GM06990 (cell line): ENCODE measurements around the gene ADAMTS4.

Source experiments
- DNase-seq: peaks from one replicate; pipeline ENCODE4 v3.0.0-alpha.2; 2011; ENCODE audit not compliant: insufficient read length; ENCODE audit errors: extremely low read depth
- H3K27me3 ChIP-seq: replicated peaks from 2 replicates; pipeline ENCODE4 v1.6.0; 2011; ENCODE audit warnings: low read length; ENCODE audit not compliant: control insufficient read depth, insufficient read depth
- H3K36me3 ChIP-seq: 2 replicates; pipeline ENCODE4 v1.5.1; 2011; ENCODE audit warnings: low read length; ENCODE audit not compliant: control insufficient read depth, insufficient read depth
- H3K4me3 ChIP-seq: replicated peaks from 2 replicates; pipeline ENCODE4 v1.5.1; 2011; ENCODE audit warnings: low read depth, mild to moderate bottlenecking, control low read depth, low read length
- CTCF ChIP-seq: IDR thresholded peaks from 2 replicates; pipeline ENCODE4 v1.5.1; 2011; ENCODE audit warnings: low read length, control low read depth, mild to moderate bottlenecking, inconsistent platforms; ENCODE audit not compliant: insufficient read depth, poor library complexity, severe bottlenecking

The ADAMTS4 gene

GRCh38 chr1:161179698-161180097 lies 19.2 kb downstream of the ADAMTS4 start:
- H3K27me3 ChIP-seq: no peaks in the 10 kb centered on the region
- no peak overlapping the region for H3K4me3 ChIP-seq
- peaks cover 4% of the 10 kb centered on the region; the same call in 1 of the 2 replicates for H3K36me3 ChIP-seq
- DNase-seq: no peak
- no peak for TF ChIP-seq CTCF

DNA sequence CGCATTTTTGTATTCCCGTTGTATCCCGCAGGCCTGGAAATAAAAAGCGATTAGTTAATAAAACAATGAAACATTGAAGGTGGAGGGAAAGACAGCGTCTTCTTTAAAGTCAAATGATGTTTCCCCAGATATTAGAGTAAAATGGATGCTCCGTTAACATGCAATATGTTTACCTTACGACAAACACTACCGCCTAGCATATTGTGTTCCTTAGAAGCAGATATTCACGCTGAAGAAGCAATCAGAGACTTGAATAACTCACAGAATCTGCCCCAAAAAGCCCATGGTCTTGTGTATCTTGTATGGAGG lies 21.0 kb downstream of the ADAMTS4 start:
- no peak for TF ChIP-seq CTCF
- DNase-seq: no peak
- H3K4me3 ChIP-seq: no peak overlapping the region
- H3K36me3 ChIP-seq: peaks cover 15% of the 10 kb centered on the region
- H3K27me3 ChIP-seq: no peaks in the 10 kb centered on the region

GRCh38 chr1:161177112-161177935 lies 21.5 kb downstream of the ADAMTS4 start, which contains the start of gene B4GALT3:
TSS of gene B4GALT3 (minus strand) at chr1:161177507. CDS start at chr1:161176060, 1,447 bp downstream.
- peak; percentile 90 for DNase-seq
- no peak for TF ChIP-seq CTCF
- H3K36me3 ChIP-seq: peaks cover 18% of the 10 kb centered on the region

GRCh38 chr1:161176468-161177111 lies 22.3 kb downstream of the ADAMTS4 start:
- no peak for DNase-seq
- no peaks in the 10 kb centered on the region for H3K27me3 ChIP-seq
- no peak for TF ChIP-seq CTCF
- peak overlapping the region; percentile 77 for H3K4me3 ChIP-seq
- H3K36me3 ChIP-seq: peaks cover 21% of the 10 kb centered on the region

More at GRCh38 chr1:161177112-161177935, 21.5 kb downstream of the ADAMTS4 start, which contains the start of gene B4GALT3:
- Histone ChIP-seq H3K27me3 (no peaks in the 10 kb centered on the region), H3K4me3 (peak within 1 kb of the TSS; percentile 77)

DNA sequence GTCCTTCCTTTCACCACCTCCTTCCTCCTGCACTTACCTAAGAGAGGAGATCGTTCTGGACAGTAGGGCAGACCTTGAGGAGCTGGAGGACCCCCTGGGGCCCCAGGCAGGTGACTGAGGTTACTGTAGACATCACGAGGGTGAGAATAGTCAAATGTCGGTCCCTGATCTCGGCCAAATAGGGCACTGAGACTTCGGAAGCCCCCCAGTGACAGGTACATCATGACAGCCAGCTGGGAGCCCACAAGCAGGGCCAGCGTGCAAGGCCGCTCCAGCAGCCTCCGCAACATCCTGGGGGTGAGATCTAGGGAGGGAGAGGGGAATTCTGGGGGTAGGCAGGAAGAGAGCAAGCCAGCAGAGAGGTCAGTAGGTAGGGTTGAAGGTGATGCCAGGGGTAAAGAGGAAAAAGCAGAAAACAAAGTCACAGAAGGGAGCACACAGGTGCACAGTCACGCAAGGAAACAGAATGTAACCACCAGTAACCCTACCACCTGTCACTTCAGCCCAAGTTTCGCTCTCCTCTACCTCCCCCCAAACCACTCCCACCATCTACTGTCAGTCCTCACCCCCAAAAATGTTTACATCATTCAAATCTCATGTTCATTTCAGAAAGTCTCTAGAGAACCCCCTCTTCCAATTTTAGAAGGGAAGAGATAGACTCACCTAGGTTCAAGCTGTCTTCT lies 22.9 kb downstream of the ADAMTS4 start:
- Histone ChIP-seq H3K36me3 (peaks cover 27% of the 10 kb centered on the region), H3K4me3 (peak overlapping the region; percentile 77), H3K27me3 (no peaks in the 10 kb centered on the region)
- DNase-seq: no peak
- no peak for TF ChIP-seq CTCF
